OCI-LY1 (cell line): ENCODE measurements around the gene CCDC102B.

ENCODE experiments used
- H2AFZ ChIP-seq: fragments of 200-600 bp; sonication (generic), shearing (Covaris generic); 2 replicates; pipeline ENCODE4 v1.6.0; 2014; ENCODE audit warnings: antibody characterized with exemption, mild to moderate bottlenecking, low read length
- H3F3A ChIP-seq: fragments of 200-600 bp; sonication (generic), shearing (Covaris generic); 2 replicates; pipeline ENCODE4 v1.6.0; 2014; ENCODE audit warnings: mild to moderate bottlenecking, antibody characterized with exemption, low read length, moderate library complexity; ENCODE audit not compliant: insufficient read depth
- H3K27ac ChIP-seq: fragments of 200-600 bp; sonication (generic); 2 replicates; pipeline ENCODE4 v1.5.1; 2014; ENCODE audit warnings: low read length, mixed run types, mild to moderate bottlenecking, low read depth; ENCODE audit not compliant: poor library complexity, severe bottlenecking
- H3K27me3 ChIP-seq: fragments of 200-600 bp; sonication (generic); 2 replicates; pipeline ENCODE4 v1.6.0; 2014; ENCODE audit warnings: antibody characterized with exemption, mild to moderate bottlenecking, low read length, moderate library complexity; ENCODE audit not compliant: insufficient read depth
- H3K36me3 ChIP-seq: fragments of 200-600 bp; sonication (generic); 2 replicates; pipeline ENCODE4 v1.6.1; 2014; ENCODE audit warnings: mild to moderate bottlenecking, antibody characterized with exemption, low read length, moderate library complexity, mixed read lengths; ENCODE audit not compliant: insufficient read depth
- H3K4me1 ChIP-seq: fragments of 200-600 bp; sonication (generic); 2 replicates; pipeline ENCODE4 v1.5.1; 2014; ENCODE audit warnings: mild to moderate bottlenecking, low read length, moderate library complexity; ENCODE audit not compliant: insufficient read depth, severe bottlenecking
- H3K4me2 ChIP-seq: fragments of 200-600 bp; sonication (generic), shearing (Covaris generic); 2 replicates; pipeline ENCODE4 v1.6.1; 2014; ENCODE audit warnings: low read length
- H3K4me3 ChIP-seq: fragments of 200-600 bp; sonication (generic); 2 replicates; pipeline ENCODE4 v1.5.1; 2014; ENCODE audit warnings: low read length, low read depth, mild to moderate bottlenecking, mixed read lengths; ENCODE audit not compliant: poor library complexity, severe bottlenecking
- H3K79me2 ChIP-seq: fragments of 200-600 bp; shearing (Covaris generic); 2 replicates; pipeline ENCODE4 v1.6.1; 2016; ENCODE audit warnings: mixed run types, low read length, mixed read lengths; ENCODE audit not compliant: insufficient read depth
- H3K9ac ChIP-seq: fragments of 200-600 bp; sonication (generic), shearing (Covaris generic); 2 replicates; pipeline ENCODE4 v1.6.1; 2014; ENCODE audit warnings: mild to moderate bottlenecking, low read length, mixed read lengths
- H3K9me2 ChIP-seq: fragments of 200-600 bp; sonication (generic), shearing (Covaris generic); 2 replicates; pipeline ENCODE4 v1.6.1; 2014; ENCODE audit warnings: low read depth, mild to moderate bottlenecking, low read length, mixed read lengths
- H3K9me3 ChIP-seq: fragments of 200-600 bp; shearing (Covaris generic); 2 replicates; pipeline ENCODE4 v1.6.1; 2014; ENCODE audit warnings: low read length, mixed read lengths
- H4K20me1 ChIP-seq: fragments of 200-600 bp; sonication (generic), shearing (Covaris generic); 2 replicates; pipeline ENCODE4 v1.6.0; 2016; ENCODE audit warnings: mild to moderate bottlenecking, low read length; ENCODE audit not compliant: insufficient read depth
- CTCF ChIP-seq: fragments of 200-600 bp; sonication (generic), shearing (Covaris generic); IDR thresholded peaks from 2 replicates; pipeline ENCODE4 v1.5.1; 2017; ENCODE audit warnings: mild to moderate bottlenecking, antibody characterized with exemption, low read length, moderate library complexity, mixed read lengths
- EZH2 ChIP-seq: fragments of 200-600 bp; sonication (generic), shearing (Covaris generic); IDR thresholded peaks from 2 replicates; pipeline ENCODE4 v1.8.0; 2017; ENCODE audit warnings: borderline replicate concordance, mixed run types, mild to moderate bottlenecking, antibody characterized with exemption, low read length, moderate library complexity, mixed read lengths

Gene CCDC102B

GRCh38 chr18:68919900-68920299 lies 122.0 kb downstream of the CCDC102B start:
- H3K4me1 ChIP-seq = no peaks in the 10 kb centered on the region
- no peak overlapping the region for H3K9ac ChIP-seq
- H3F3A ChIP-seq = no peaks in the 10 kb centered on the region
- no peaks in the 10 kb centered on the region for H4K20me1 ChIP-seq
- no peaks in the 10 kb centered on the region for H3K9me3 ChIP-seq
- H3K4me2 ChIP-seq = no peak overlapping the region
- H3K4me3 ChIP-seq = no peak overlapping the region
- no peak overlapping the region for H3K27ac ChIP-seq
- no peak overlapping the region for H2AFZ ChIP-seq
- H3K36me3 ChIP-seq = no peaks in the 10 kb centered on the region
- H3K27me3 ChIP-seq = no peaks in the 10 kb centered on the region
- no peaks in the 10 kb centered on the region for H3K79me2 ChIP-seq
- H3K9me2 ChIP-seq = no peaks in the 10 kb centered on the region
- TF ChIP-seq EZH2 = no peak
- no peak for TF ChIP-seq CTCF

GRCh38 chr18:68922392-68922791 lies 124.5 kb downstream of the CCDC102B start:
- no peak overlapping the region for H3K4me3 ChIP-seq
- H3K79me2 ChIP-seq = no peaks in the 10 kb centered on the region
- H3K4me2 ChIP-seq = no peak overlapping the region
- H3K27ac ChIP-seq = no peak overlapping the region
- H3K9me2 ChIP-seq = no peaks in the 10 kb centered on the region
- no peaks in the 10 kb centered on the region for H4K20me1 ChIP-seq
- H3K9me3 ChIP-seq = no peaks in the 10 kb centered on the region
- H3K36me3 ChIP-seq = no peaks in the 10 kb centered on the region
- no peaks in the 10 kb centered on the region for H3F3A ChIP-seq
- TF ChIP-seq CTCF (no peak), EZH2 (no peak)
- H3K9ac ChIP-seq = no peak overlapping the region
- H3K4me1 ChIP-seq = no peaks in the 10 kb centered on the region
- H2AFZ ChIP-seq = no peak overlapping the region
- H3K27me3 ChIP-seq = no peaks in the 10 kb centered on the region

- Histone ChIP-seq H3K4me1 (no peaks in the 10 kb centered on the region), H3K27me3 (no peaks in the 10 kb centered on the region), H3K9ac (no peak overlapping the region), H3K79me2 (no peaks in the 10 kb centered on the region), H3K27ac (no peak overlapping the region), H4K20me1 (no peaks in the 10 kb centered on the region), H3K9me3 (no peaks in the 10 kb centered on the region), H3F3A (no peaks in the 10 kb centered on the region), H3K4me2 (no peak overlapping the region), H3K4me3 (no peak overlapping the region), H3K9me2 (no peaks in the 10 kb centered on the region), H2AFZ (no peak overlapping the region), H3K36me3 (no peaks in the 10 kb centered on the region)
- peak; percentile 12; the same call in 1 of the 2 replicates for TF ChIP-seq CTCF
- no peak for TF ChIP-seq EZH2
These were observed 127.4 kb downstream of the CCDC102B start for GRCh38 chr18:68925268-68925667.
